K562 (cell line): ENCODE data around the gene DOK1. TPM values are rescaled to one million over a fixed set of nuclear protein-coding genes. Genes with fewer than 3 reads are reported as not detected.
A peak's percentile ranks its signal among the peaks of the same experiment; 100 is the strongest.

Source experiments
- ATAC-seq: fragments of 200-7000 bp; cut with Tn5 transposase; 3 replicates; pipeline ENCODE4 v1.9.1; 2020; ENCODE audit warnings: moderate library complexity
- BruUV-seq: library from RNA; stranded (reverse); fragments of 400-500 nt; replicated peaks from 2 replicates; lab custom pipeline; 2021; lab: Mats Ljungman, UMichigan
- CTCF ChIA-PET: fragments of 300-600 bp; formaldehyde crosslinking; extraction: SDS; loops from one replicate; lab custom pipeline; 2021; ENCODE audit warnings: low intra/inter-chr PET ratio; lab: Yijun Ruan, JAX
- POLR2A ChIA-PET: fragments of 300-600, 350-650 bp; sonication (Branson Sonifier 250); formaldehyde crosslinking; extraction: SDS; loops from one replicate; lab custom pipeline; 2021; ENCODE audit warnings: antibody characterized with exemption, inconsistent platforms; lab: Yijun Ruan, JAX
- DNase-seq, 4 experiments: peaks; one replicate each; pipeline versions ENCODE4 v3.0.0 to v3.0.0-alpha.2; 2011 to 2018; ENCODE audit warnings: low spot score in 3 of 4, mixed read lengths in 3 of 4; ENCODE audit errors: extremely low read depth in 1 of 4
- FAIRE-seq: peaks from 2 replicates; lab custom pipeline; 2011; peaks lifted over from hg19 to GRCh38; lab: Jason Lieb, UNC
- H2AFZ ChIP-seq: 2 replicates; pipeline ENCODE4 v1.6.0; 2011; ENCODE audit warnings: low read depth, low read length, control low read depth, inconsistent platforms
- H3K27ac ChIP-seq: fragments of 200-600 bp; 3 replicates; pipeline ENCODE4 v1.8.0; 2011; ENCODE audit warnings: low read depth, mild to moderate bottlenecking, control low read depth, inconsistent platforms, low read length, moderate library complexity, mixed read lengths; ENCODE audit errors: extremely low read depth
- H3K27me3 ChIP-seq, 2 experiments: fragments of 300-600 bp in 1 of 2; 2 replicates in 1 of 2; 3 replicates in 1 of 2; pipeline versions ENCODE4 v1.6.0 to v1.8.0; 2011; ENCODE audit warnings: inconsistent platforms in 2 of 2, low read length in 2 of 2, mild to moderate bottlenecking in 1 of 2, mixed read lengths in 1 of 2, moderate library complexity in 1 of 2; ENCODE audit not compliant: control insufficient read depth in 2 of 2, insufficient read depth in 2 of 2
- H3K36me3 ChIP-seq: fragments of 300-600 bp; 3 replicates; pipeline ENCODE4 v1.8.0; 2011; ENCODE audit warnings: mild to moderate bottlenecking, low read length, inconsistent platforms; ENCODE audit not compliant: control insufficient read depth, insufficient read depth
- H3K4me1 ChIP-seq, 2 experiments: fragments of 200-600 bp in 1 of 2; replicated peaks in 1 of 2; 2 replicates in 1 of 2; 3 replicates in 1 of 2; pipeline versions ENCODE4 v1.5.1 to v1.8.0; 2011; ENCODE audit warnings: inconsistent platforms in 2 of 2, low read length in 2 of 2, mild to moderate bottlenecking in 1 of 2, mixed read lengths in 1 of 2, moderate library complexity in 1 of 2; ENCODE audit not compliant: control insufficient read depth in 2 of 2, insufficient read depth in 2 of 2
- H3K4me2 ChIP-seq: 2 replicates; pipeline ENCODE4 v1.6.1; 2011; ENCODE audit warnings: low read length, control low read depth, inconsistent platforms, mixed read lengths; ENCODE audit not compliant: insufficient read depth
- H3K4me3 ChIP-seq: fragments of 200-600 bp; sonication (generic), shearing (Covaris generic); 2 replicates; pipeline ENCODE4 v1.5.1; 2016; ENCODE audit warnings: control low read depth, inconsistent platforms
- H3K79me2 ChIP-seq: fragments of 200-600 bp; 3 replicates; pipeline ENCODE4 v1.8.0; 2011; ENCODE audit warnings: low read length, inconsistent platforms; ENCODE audit not compliant: control insufficient read depth, insufficient read depth
- H3K9ac ChIP-seq, 2 experiments: 2 replicates each; pipeline versions ENCODE4 v1.6.0 to v1.6.1; 2011; ENCODE audit warnings: low read depth in 2 of 2, low read length in 2 of 2, control low read depth in 1 of 2, inconsistent platforms in 1 of 2, mild to moderate bottlenecking in 1 of 2, mixed read lengths in 1 of 2; ENCODE audit not compliant: insufficient read depth in 1 of 2
- H3K9me1 ChIP-seq: one replicate; pipeline ENCODE4 v1.6.0; 2011; ENCODE audit warnings: inconsistent platforms, mild to moderate bottlenecking, low read length, moderate library complexity; ENCODE audit not compliant: control insufficient read depth, insufficient read depth
- H3K9me3 ChIP-seq: replicated peaks from 2 replicates; pipeline ENCODE4 v1.5.1; 2011; ENCODE audit warnings: low read depth, low read length, inconsistent platforms; ENCODE audit not compliant: control insufficient read depth, insufficient read depth
- H4K20me1 ChIP-seq: replicated peaks from 2 replicates; pipeline ENCODE4 v1.6.1; 2011; ENCODE audit warnings: low read length, inconsistent platforms, mixed read lengths; ENCODE audit not compliant: control insufficient read depth, insufficient read depth
- CHCHD3 ChIP-seq: fragments of 250-450 bp; sonication (Bioruptor Pico); IDR thresholded peaks from 2 replicates; pipeline ENCODE4 v2.1.2; 2022; ENCODE audit warnings: mild to moderate bottlenecking
- MEIS2 ChIP-seq: fragments of 450-650 bp; IDR thresholded peaks from 2 replicates; pipeline ENCODE4 v1.6.1; 2014; ENCODE audit warnings: mild to moderate bottlenecking; ENCODE audit not compliant: partially characterized antibody
- PBX2 ChIP-seq, 2 experiments: IDR thresholded peaks in 1 of 2; conservative IDR thresholded peaks in 1 of 2; 2 replicates each; pipeline ENCODE4 v1.6.1; 2016; ENCODE audit warnings: low read depth in 2 of 2, mild to moderate bottlenecking in 1 of 2, missing compliant biosample characterization in 1 of 2, missing genetic modification characterization in 1 of 2, moderate library complexity in 1 of 2
- RAD51 ChIP-seq: fragments of 450-650 bp; IDR thresholded peaks from 2 replicates; pipeline ENCODE4 v1.7.1; 2016; ENCODE audit warnings: low read depth, mild to moderate bottlenecking, borderline replicate concordance
- SOX6 ChIP-seq: fragments of 450-650 bp; IDR thresholded peaks from 2 replicates; pipeline ENCODE4 v1.6.1; 2014; ENCODE audit warnings: mild to moderate bottlenecking
- STAT6 ChIP-seq: sonication (generic); formaldehyde crosslinking; IDR thresholded peaks from 2 replicates; pipeline ENCODE4 v1.8.1; 2023; ENCODE audit warnings: mild to moderate bottlenecking, missing genetic modification reagents
- U2AF2 ChIP-seq: fragments of 200-400 bp; formaldehyde crosslinking; optimal IDR thresholded peaks from 2 replicates; pipeline ENCODE3; 2017; ENCODE audit warnings: low read depth, mild to moderate bottlenecking, low read length
- ZNF512 ChIP-seq: IDR thresholded peaks from 2 replicates; pipeline ENCODE4 v1.6.1; 2016; ENCODE audit warnings: missing genetic modification characterization, missing compliant biosample characterization
- WGBS: fragments of 100-300 bp; shearing (Covaris generic); methylation state at CpG from one replicate; pipeline ENCODE4 v1.1.6; 2016; ENCODE audit warnings: low coverage, mixed read lengths; ENCODE audit not compliant: insufficient coverage; ENCODE audit errors: missing lambda C conversion rate; 5-methylcytosine and 5-hydroxymethylcytosine counted together
- in situ Hi-C: fragments of 300-500 bp; cut with MboI; formaldehyde crosslinking; loops from 4 replicates; pipeline ENCODE4 v1.15.0; 2018; ENCODE audit warnings: inconsistent platforms, mixed read lengths
- intact Hi-C: fragments of 100-400 bp; cut with micrococcal nuclease; formaldehyde crosslinking; loops from 2 replicates; pipeline ENCODE4 v1.14.2; 2022
- polyA plus RNA-seq, 8 experiments: library from polyadenylated mRNA; depleted of rRNA in 4 of 8; stranded (reverse) in 5 of 8; unstranded in 3 of 8; fragments of >200 nt; fragmentation: Nextera tagmentation in 2 of 8; fragmentation: Illumina TruSeq in 1 of 8; extraction: Ambion mirVana in 2 of 8; extraction: Trizol in 1 of 8; gene quantifications; 2 replicates each; pipeline versions ENCODE4 v1.2.1 to v1.2.3, GENCODE V29; 2011 to 2014; ENCODE audit warnings: inconsistent platforms in 1 of 8, missing spikeins in 1 of 8
- total RNA-seq, 7 experiments: library from RNA; depleted of rRNA in 6 of 7; stranded (reverse); fragments of >200 nt in 6 of 7; fragmentation: Illumina TruSeq in 2 of 7; extraction: Trizol in 2 of 7; gene quantifications; 2 replicates each; pipeline versions ENCODE4 v1.2.1 to v1.2.3, GENCODE V29; 2011 to 2021; ENCODE audit warnings: low replicate concordance in 1 of 7

The DOK1 gene
- total and polyA plus RNA-seq, 9 of the 15 experiments (the other 6 are each of a cell fraction or from before 2014, with no cell fraction given) = 0.59 to 36.4 (median 16.1) TPM

GRCh38 chr2:74510272-74510671 lies 44.2 kb upstream of the DOK1 start:
- intact Hi-C loops = no loop called here
- Histone ChIP-seq H3K36me3 (peaks cover 9% of the 10 kb centered on the region; the same call in 2 of the 3 replicates), H3K9me1 (no peaks in the 10 kb centered on the region), H3K79me2 (peaks cover 18% of the 10 kb centered on the region), H3K4me2 (no peak overlapping the region; the same call in 1 of the 2 replicates), H3K4me3 (no peak overlapping the region), H3K4me1 (peaks cover 26 to 47% of the 10 kb centered on the region in 2 experiments; a peak in 4 of 5 replicates), H3K9me3 (no peaks in the 10 kb centered on the region), H3K27me3 (no peaks in the 10 kb centered on the region), H3K9ac (peak overlapping the region in 1 of 2 experiments; percentile 1; a peak in 1 of 4 replicates), H4K20me1 (no peaks in the 10 kb centered on the region), H2AFZ (peak overlapping the region; percentile 88), H3K27ac (no peak overlapping the region)
- POLR2A ChIA-PET = interaction anchor here (0.6 to 3.3 kb wide), 7 partner anchors 9 to 92 kb away, joined by 3 to 17 read pairs (median 5); partner anchors contain the start of genes AUP1 and HTRA2
- in situ Hi-C loops = no loop called here
- FAIRE-seq (no peak), ATAC-seq (no peak), DNase-seq (no peak)
- no TSS peak for BruUV-seq
- TF ChIP-seq MEIS2 (peak; percentile 22), SOX6 (no peak), U2AF2 (no peak), PBX2 (CRISPR knock-in tag; IDR thresholded peaks at IDR 0.05; ENCODE audit: low read depth) (no peak), PBX2 (tag; conservative IDR thresholded peaks at IDR 0.05; ENCODE audit: low read depth) (peak; percentile 38; the same call in 1 of the 2 replicates), STAT6 (CRISPR knock-in tag) (no peak), RAD51 (no peak), CHCHD3 (CRISPR knock-in tag) (no peak), ZNF512 (tag) (peak; percentile 82)
- WGBS = 71% methylated on average over 4 of the region's 4 CpGs
- CTCF ChIA-PET = no interaction called here
